HG02763 (cell line): ENCODE results near the gene BCL2.
"Not testable (repeated sequence)": the region's sequence is repeated elsewhere in the genome, so short reads cannot be mapped to it uniquely, and the experiment has no call there.

Experiments used
- ATAC-seq: cut with Tn5 transposase; IDR thresholded peaks from one replicate; pipeline ENCODE4 v1.9.1; 2021; ENCODE audit warnings: mild to moderate bottlenecking, moderate library complexity; ENCODE audit not compliant: unreplicated experiment

The BCL2 gene

DNA sequence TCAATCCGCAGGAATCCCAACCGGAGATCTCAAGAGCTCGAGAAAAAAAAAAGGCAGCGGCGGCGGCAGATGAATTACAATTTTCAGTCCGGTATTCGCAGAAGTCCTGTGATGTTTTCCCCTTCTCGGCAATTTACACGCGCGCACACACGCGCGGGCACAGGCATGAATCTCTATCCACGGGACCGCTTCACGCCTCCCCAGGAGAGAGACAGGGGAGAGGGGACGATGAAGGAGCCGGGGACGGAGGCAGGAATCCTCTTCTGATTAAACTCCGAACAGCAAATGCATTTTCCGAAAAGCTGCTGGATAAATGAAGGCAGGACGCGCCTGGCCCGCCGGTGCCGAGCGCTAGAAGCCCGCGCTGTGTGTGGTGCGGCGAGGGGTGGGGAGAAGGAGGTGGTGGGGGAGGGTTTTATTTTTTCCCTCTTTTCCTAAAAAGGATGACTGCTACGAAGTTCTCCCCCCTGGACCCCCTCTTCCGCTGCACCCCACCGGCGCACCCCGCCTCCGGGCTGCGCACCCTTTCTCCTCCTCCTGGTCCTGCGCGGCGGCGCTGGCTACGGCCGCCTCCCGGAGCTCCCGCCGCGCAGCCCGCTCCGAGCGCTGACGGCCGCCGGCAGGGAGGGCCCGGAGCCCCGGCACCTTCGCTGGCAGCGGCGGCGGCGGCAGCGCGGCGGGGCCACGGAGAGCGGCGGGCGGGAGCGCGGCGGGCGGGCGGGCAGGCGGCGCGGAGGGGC is at the start of gene BCL2:
TSS of gene BCL2 (minus strand) at position 387 of the 740 bp plus-strand sequence.
- ATAC-seq, result peak; percentile 13

GRCh38 chr18:63368611-63369010 is 49.0 kb upstream of the BCL2 start:
- ATAC-seq, result no peak

GRCh38 chr18:63367053-63367953 is 47.7 kb upstream of the BCL2 start, which contains the start of gene KDSR:
Gene KDSR, minus strand, starts transcription at chr18:63367206. Its CDS starts 88 bp downstream, at chr18:63367118.
- peak; percentile 89 for ATAC-seq

DNA sequence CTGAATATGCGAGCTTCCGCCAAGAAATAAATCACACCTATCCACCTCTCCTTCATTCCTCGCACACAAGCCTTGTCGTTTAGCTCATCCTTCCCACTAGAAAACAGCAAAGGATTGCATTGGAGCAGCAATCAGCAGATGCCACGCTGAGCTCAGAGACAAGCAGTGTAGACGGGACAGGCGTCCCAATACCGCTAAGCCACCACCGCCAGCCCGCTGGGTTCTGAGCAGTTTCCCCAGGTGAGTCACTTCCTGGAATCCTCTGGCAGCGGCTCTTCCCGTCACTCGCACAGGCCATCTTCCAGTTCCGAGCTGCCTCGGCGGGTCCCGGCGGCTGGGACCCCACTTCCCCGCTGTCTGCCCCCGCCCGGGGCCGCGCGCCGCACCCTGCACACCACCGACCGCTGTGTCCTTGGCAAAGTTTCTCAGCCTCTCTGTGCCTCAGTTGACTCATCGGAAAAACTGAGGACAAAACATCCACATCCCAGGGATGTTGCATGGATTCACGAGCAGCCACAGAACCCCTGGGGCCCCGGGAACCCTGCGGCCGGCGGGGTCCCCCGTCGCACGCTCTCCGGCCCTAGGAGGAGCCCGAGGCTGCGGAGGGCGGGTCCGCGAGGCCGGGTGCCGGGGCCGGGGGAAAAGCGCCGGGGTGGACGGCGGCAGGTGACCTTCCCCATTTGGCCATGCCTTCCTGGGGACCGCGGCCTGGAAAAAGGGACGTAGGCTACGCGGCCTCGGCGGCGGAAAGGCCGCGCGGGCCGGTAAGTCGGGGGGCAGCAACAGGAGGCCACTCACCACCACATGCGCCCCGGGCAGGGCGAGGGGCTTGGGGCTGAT is 46.9 kb upstream of the BCL2 start:
- ATAC-seq, result peak; percentile 22

GRCh38 chr18:63365876-63366212 is 46.3 kb upstream of the BCL2 start:
- no peak for ATAC-seq

- ATAC-seq, result no peak
Observed at GRCh38 chr18:63363951-63364350, 44.4 kb upstream of the BCL2 start.

DNA sequence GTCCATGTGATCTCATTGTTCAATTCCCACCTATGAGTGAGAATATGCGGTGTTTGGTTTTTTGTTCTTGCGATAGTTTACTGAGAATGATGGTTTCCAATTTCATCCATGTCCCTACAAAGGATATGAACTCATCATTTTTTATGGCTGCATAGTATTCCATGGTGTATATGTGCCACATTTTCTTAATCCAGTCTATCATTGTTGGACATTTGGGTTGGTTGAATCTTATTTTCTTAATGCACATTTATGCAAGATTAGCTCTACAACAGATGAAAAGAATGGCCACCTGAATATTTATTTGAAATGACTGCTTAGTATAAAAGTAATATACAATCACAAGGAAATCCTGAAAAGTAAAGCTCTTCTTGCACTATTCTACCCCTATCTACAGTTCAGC is 43.9 kb upstream of the BCL2 start:
- ATAC-seq, result not testable (repeated sequence)

GRCh38 chr18:63356272-63356896 is 36.8 kb upstream of the BCL2 start:
- no peak for ATAC-seq

DNA sequence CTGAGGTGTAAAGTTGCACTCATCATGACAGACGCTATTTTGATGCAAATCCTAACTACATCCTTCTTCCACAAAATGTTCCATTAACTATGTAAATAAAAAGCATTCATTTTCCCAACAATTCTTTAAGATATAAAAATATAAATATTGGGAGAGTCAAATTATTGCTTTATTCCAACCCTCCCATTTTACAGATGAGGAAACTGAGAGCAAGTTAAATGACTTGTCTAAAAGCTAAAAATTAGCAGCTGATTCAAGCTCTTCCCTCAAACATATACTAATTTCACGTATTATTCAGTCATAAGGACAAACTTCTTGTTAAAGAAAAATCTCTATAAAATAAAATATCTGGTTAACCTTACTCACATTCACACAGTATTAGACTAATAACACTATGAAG is 30.7 kb upstream of the BCL2 start:
- no peak for ATAC-seq

- ATAC-seq, result no peak
Observed at GRCh38 chr18:63348508-63349136, 29.1 kb upstream of the BCL2 start.

DNA sequence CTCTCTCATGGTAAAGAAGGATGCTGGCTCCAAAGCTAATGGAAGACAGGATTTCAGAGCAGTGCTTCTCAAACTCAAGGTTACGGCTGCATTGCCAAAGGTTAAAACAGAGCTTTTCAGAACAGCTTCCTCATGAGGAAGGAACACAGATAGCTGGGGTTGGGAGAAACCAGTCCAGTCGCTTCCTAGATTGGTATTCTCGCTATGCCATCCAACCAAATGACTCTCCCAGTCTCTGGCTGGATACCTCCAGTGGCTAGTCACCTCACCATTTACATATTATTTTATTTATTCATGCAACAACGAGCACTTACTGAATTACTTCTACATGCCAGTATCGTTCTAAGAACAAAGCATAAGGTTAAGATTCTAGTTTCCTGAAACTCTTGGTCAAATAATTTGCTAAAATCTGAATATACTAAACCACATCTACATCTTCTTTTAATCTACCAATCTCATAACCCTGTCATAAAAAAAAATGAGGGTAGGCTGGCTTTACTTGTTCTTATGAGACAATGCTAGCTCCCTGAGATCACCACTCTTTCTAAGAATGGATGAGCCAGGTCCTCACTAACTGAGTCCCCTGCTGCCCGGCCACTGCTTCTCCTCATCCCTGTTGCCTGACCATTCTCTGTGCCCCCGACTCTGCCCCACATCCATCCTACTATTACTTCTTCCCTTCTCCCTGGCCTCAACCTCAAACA is 27.1 kb upstream of the BCL2 start:
- ATAC-seq, result no peak

DNA sequence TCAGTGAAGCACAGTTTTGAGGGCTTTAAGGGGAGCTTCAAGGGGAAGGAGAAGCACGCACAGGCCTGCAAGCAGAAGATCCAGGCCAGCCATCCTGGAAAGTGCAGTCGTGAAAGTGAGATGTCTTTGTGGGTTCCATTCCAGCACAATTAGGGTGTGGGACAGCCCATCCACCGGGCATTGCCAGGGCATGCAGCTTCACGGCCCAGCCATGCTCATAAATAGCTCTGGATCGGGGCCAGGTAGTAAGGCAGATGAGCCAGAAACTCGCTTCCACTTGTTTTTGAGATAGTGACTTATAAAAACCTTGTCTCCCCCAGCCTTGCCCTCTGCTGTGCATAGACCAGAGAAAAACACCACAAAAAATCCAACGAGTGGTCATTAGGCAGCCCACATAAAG is 26.5 kb upstream of the BCL2 start:
- ATAC-seq, result no peak

DNA sequence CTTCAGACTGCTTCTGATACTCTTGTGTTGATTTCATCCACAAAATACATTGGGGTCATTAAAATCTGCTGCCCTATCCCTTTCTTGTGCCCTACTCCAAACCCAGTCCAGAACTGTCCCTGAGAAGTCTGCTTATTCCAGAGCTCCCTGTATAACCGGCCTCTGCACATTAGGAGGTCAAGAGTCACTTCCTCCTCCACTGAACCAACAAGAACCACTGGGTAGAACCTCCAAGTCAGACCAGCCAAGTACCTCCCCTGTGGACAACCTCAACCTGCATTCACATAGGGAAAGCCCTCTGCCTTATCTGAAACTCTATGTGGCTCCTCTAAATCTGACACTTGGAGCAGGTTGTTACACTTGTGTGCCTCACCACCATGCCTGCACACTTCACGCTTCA is 25.3 kb upstream of the BCL2 start:
- no peak for ATAC-seq

- ATAC-seq, result no peak
Observed at GRCh38 chr18:63344263-63344662, 24.7 kb upstream of the BCL2 start.

DNA sequence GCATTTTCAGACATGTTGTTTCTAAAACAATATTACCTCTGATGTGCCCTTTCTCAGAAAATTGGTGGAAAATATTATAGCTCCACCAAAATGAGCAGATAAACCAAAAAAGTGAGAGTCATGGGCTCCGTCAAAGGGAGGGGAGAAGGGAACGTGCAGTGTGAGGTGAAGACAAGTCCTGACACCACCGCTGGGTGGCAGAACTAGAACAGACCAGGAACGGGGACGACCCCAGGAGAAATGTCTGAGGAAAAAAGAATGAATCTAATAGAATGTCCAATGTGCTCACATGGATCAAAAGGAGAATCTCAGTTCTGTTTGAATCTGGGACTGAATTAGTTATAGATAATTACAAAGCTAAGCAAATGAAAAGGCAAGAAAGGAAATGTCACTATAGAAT is 22.6 kb upstream of the BCL2 start:
- ATAC-seq, result no peak

GRCh38 chr18:63339920-63340484 is 20.4 kb upstream of the BCL2 start:
- no peak for ATAC-seq

DNA sequence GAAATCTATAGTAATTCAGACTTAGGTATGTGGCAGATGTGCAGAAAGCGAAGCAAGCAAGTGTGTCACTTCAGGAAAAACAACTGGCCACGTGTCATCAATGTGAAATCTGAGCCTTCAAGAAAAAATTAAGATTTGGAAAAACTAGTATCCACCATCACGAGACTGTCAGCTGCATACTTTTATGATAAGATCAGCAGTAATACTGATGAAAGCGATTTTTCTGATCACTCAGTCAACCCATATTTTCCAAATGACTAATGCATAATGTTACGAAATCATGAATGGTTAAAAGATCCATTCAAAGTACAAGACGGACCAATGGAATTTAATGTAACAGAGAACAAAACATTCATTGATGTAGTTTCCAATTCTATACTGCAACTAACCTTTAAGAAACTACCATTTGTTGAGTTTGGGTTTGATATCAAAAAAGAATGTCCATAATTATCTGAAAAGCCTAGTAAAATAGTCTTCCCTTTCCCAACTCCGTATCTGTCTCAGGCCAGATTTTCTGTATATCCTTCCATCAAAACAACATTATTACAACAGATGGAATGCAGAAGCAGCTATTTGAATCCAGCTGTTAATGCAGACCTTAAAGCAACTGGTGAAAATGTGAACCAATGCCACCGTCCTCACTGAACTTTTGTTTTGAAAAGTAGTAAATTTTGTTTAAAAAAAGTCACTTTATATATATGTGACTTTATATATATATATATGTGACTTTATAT is 17.0 kb upstream of the BCL2 start:
- no peak for ATAC-seq

DNA sequence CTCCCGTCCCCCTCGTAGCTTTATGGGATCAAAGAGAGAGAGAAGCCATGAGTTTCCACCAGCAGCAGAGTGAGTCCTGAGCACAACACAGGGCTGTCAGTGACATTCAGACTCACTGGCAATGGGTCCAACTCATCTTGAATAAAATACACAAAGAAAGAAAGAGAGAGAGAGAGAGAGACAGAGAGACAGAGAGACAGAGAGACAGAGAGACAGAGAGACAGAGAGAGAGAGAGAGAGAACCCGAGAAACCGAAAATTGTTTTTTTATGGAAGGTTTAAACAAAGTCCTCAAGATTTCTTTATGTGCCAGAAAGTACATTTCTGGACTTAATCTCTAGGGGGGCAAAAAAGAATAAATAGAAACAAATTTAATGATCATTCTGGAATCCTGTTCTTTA is 11.5 kb upstream of the BCL2 start:
- no peak for ATAC-seq
